H1 (cell line): ENCODE measurements around the gene UBAP1L. TPM values are rescaled to one million over a fixed set of nuclear protein-coding genes. Genes with fewer than 3 reads are reported as not detected.

ENCODE experiments used
- CHD7 ChIP-seq: fragments of 300-600 bp; sonication (generic); IDR thresholded peaks from 2 replicates; pipeline ENCODE4 v1.7.1; 2012; ENCODE audit warnings: low read length, moderate library complexity, mild to moderate bottlenecking, inconsistent platforms; ENCODE audit not compliant: insufficient replicate concordance
- polyA plus RNA-seq, 7 experiments: library from polyadenylated mRNA; depleted of rRNA in 3 of 7; stranded (reverse) in 5 of 7; unstranded in 2 of 7; fragments of >200 nt in 5 of 7; fragments of 200-250 nt in 2 of 7; gene quantifications; 1 replicate in 5 of 7; 2 replicates in 1 of 7; 4 replicates in 1 of 7; pipeline versions ENCODE4 v1.2.1 to v1.2.3, GENCODE V29; 2011 to 2013; ENCODE audit warnings: missing spikeins in 2 of 7, mixed read lengths in 2 of 7
- total RNA-seq: library from RNA; stranded (reverse); fragmentation: NEBNext Ultra II Directional; extraction: Animal tissue kit (Norgen Biotek cat#: 25700); gene quantifications from 2 replicates; pipeline ENCODE4 v1.2.1, GENCODE V29; 2021

The UBAP1L gene
- total and polyA plus RNA-seq, 2 of the 8 experiments (the other 6 are each of a cell fraction or from before 2014, with no cell fraction given), result 0.67 to 1.7 TPM

- TF ChIP-seq CHD7, result no peak
- TF ChIP-seq, all 59 proteins: peak for 0
These were observed 542 bp upstream of the UBAP1L start (continued) for GRCh38 chr15:65115542-65115941.
